CD4-positive, CD25-positive, alpha-beta regulatory T cell (primary cell): ENCODE data around the gene CACNB2. TPM values are rescaled to one million over a fixed set of nuclear protein-coding genes. Genes with fewer than 3 reads are reported as not detected.
A peak's percentile ranks its signal among the peaks of the same experiment; 100 is the strongest.

ENCODE experiments used
- ATAC-seq, 2 donors: fragments of 150-1000 bp; cut with Tn5 transposase; one replicate each; pipeline ENCODE4 v1.10.0; 2021; ENCODE audit warnings: low read depth in 2 of 2, moderate number of reproducible peaks in 2 of 2, moderate library complexity in 1 of 2
- DNase-seq, 3 donors: peaks; one replicate each; pipeline versions ENCODE4 v3.0.0 to v3.0.0-alpha.2; 2012 to 2022; ENCODE audit warnings: mixed read lengths in 1 of 3
- H3K27ac ChIP-seq: one replicate; pipeline ENCODE4 v1.7.0; 2013; ENCODE audit warnings: mild to moderate bottlenecking, low read length; ENCODE audit not compliant: insufficient read depth, poor library complexity, severe bottlenecking
- H3K27me3 ChIP-seq: one replicate; pipeline ENCODE4 v1.7.0; 2013; ENCODE audit warnings: low read length; ENCODE audit not compliant: control insufficient read depth, insufficient read depth
- H3K36me3 ChIP-seq: one replicate; pipeline ENCODE4 v1.7.0; 2013; ENCODE audit warnings: mild to moderate bottlenecking, low read length, moderate library complexity; ENCODE audit not compliant: control insufficient read depth, insufficient read depth
- H3K4me1 ChIP-seq: 2 replicates; pipeline ENCODE4 v1.7.0; 2013; ENCODE audit warnings: mild to moderate bottlenecking, low read length; ENCODE audit not compliant: insufficient read depth, control insufficient read depth, poor library complexity, severe bottlenecking
- H3K4me3 ChIP-seq: one replicate; pipeline ENCODE4 v1.7.0; 2013; ENCODE audit warnings: low read depth, mild to moderate bottlenecking, low read length, moderate library complexity
- H3K9me3 ChIP-seq, 2 experiments: 1 replicate in 1 of 2; 2 replicates in 1 of 2; pipeline ENCODE4 v1.7.0; 2013; ENCODE audit warnings: low read length in 2 of 2, mild to moderate bottlenecking in 1 of 2, moderate library complexity in 1 of 2; ENCODE audit not compliant: control insufficient read depth in 2 of 2
- H3K27ac Mint-ChIP-seq, 3 donors: one replicate each; pipeline ENCODE4 v1.8.0; 2020 to 2022; ENCODE audit warnings: mild to moderate bottlenecking in 3 of 3, mixed read lengths in 3 of 3, moderate library complexity in 2 of 3
- H3K27me3 Mint-ChIP-seq: one replicate; pipeline ENCODE4 v1.8.0; 2022; ENCODE audit warnings: mild to moderate bottlenecking, mixed read lengths
- H3K36me3 Mint-ChIP-seq: one replicate; pipeline ENCODE4 v1.8.0; 2020; ENCODE audit warnings: mixed read lengths
- H3K4me1 Mint-ChIP-seq, 4 donors: one replicate each; pipeline ENCODE4 v1.8.0; 2020 to 2022; ENCODE audit warnings: mixed read lengths in 4 of 4, mild to moderate bottlenecking in 1 of 4
- H3K4me3 Mint-ChIP-seq, 4 donors: one replicate each; pipeline ENCODE4 v1.8.0; 2020 to 2022; ENCODE audit warnings: mild to moderate bottlenecking in 4 of 4, mixed read lengths in 4 of 4, moderate library complexity in 3 of 4
- H3K9me3 Mint-ChIP-seq, 7 donors: one replicate each; pipeline ENCODE4 v1.8.0; 2020 to 2022; ENCODE audit warnings: mixed read lengths in 7 of 7, mild to moderate bottlenecking in 3 of 7, moderate library complexity in 2 of 7
- polyA plus RNA-seq, 4 donors: library from polyadenylated mRNA; unstranded; fragments of 300-500 nt; fragmentation: Illumina TruSeq; gene quantifications; one replicate each; pipeline ENCODE4 v1.2.3, GENCODE V29; 2021
- total RNA-seq: library from RNA; stranded (reverse); gene quantifications from one replicate; pipeline ENCODE4 v1.2.3, GENCODE V29; 2022

Gene CACNB2
- total and polyA plus RNA-seq, 5 donors from 2014 or later = 0.39 to 0.80 (median 0.49) TPM

DNA sequence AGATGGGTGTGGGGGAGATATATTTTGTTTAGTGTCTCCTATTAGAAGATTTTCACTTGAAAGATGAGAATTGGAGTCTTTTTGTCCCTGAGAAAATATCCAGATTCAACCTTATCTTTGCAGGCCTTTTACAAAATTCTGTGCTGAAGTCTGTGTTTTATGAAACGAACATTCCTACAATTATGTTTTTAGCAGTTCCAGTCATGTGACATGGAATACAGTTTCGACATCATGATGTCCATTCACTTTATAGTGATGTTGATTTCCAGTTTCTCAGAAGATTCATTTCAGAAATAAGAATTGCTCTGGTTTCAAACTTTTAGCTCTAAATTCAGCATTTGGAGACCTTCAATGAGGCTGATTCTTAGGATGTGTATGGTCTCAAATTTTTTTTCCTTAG is 54.4 kb downstream of the CACNB2 start:
- no peak overlapping the region for H3K27ac ChIP-seq
- H3K4me1 ChIP-seq = no peaks in the 10 kb centered on the region
- H3K27ac Mint-ChIP-seq = no peak overlapping the region
- ATAC-seq = no peak
- no peak for DNase-seq
- peaks cover 0 to 2% (median 0%) of the 10 kb centered on the region in 7 donors for H3K9me3 Mint-ChIP-seq
- H3K36me3 ChIP-seq = no peaks in the 10 kb centered on the region
- H3K36me3 Mint-ChIP-seq = no peaks in the 10 kb centered on the region
- no peaks in the 10 kb centered on the region for H3K27me3 ChIP-seq
- H3K4me3 ChIP-seq = no peak overlapping the region
- peaks cover 11% of the 10 kb centered on the region for H3K27me3 Mint-ChIP-seq
- H3K9me3 ChIP-seq = no peaks in the 10 kb centered on the region
- no peak overlapping the region for H3K4me3 Mint-ChIP-seq
- H3K4me1 Mint-ChIP-seq = no peaks in the 10 kb centered on the region

- H3K4me3 ChIP-seq = no peak overlapping the region
- ATAC-seq = no peak
- no peaks in the 10 kb centered on the region for H3K4me1 ChIP-seq
- H3K27ac ChIP-seq = no peak overlapping the region
- peaks cover 0 to 2% (median 0%) of the 10 kb centered on the region in 7 donors for H3K9me3 Mint-ChIP-seq
- no peak overlapping the region for H3K4me3 Mint-ChIP-seq
- no peaks in the 10 kb centered on the region for H3K4me1 Mint-ChIP-seq
- no peaks in the 10 kb centered on the region for H3K36me3 Mint-ChIP-seq
- H3K27me3 ChIP-seq = no peaks in the 10 kb centered on the region
- no peak for DNase-seq
- peaks cover 9% of the 10 kb centered on the region for H3K27me3 Mint-ChIP-seq
- no peaks in the 10 kb centered on the region for H3K36me3 ChIP-seq
- no peak overlapping the region for H3K27ac Mint-ChIP-seq
- no peaks in the 10 kb centered on the region for H3K9me3 ChIP-seq
Measured at GRCh38 chr10:18195060-18195799, 55.0 kb downstream of the CACNB2 start.

- Mint-ChIP-seq H3K27me3 (peaks cover 4% of the 10 kb centered on the region), H3K4me1 (no peaks in the 10 kb centered on the region), H3K9me3 (peaks cover 0 to 2% (median 0%) of the 10 kb centered on the region in 7 donors), H3K36me3 (no peaks in the 10 kb centered on the region), H3K27ac (no peak overlapping the region), H3K4me3 (no peak overlapping the region)
- DNase-seq (no peak), ATAC-seq (no peak)
- Histone ChIP-seq H3K4me3 (no peak overlapping the region), H3K4me1 (no peaks in the 10 kb centered on the region), H3K9me3 (no peaks in the 10 kb centered on the region), H3K36me3 (no peaks in the 10 kb centered on the region), H3K27me3 (no peaks in the 10 kb centered on the region), H3K27ac (no peak overlapping the region)
Measured at GRCh38 chr10:18196806-18197550, 56.8 kb downstream of the CACNB2 start.

DNA sequence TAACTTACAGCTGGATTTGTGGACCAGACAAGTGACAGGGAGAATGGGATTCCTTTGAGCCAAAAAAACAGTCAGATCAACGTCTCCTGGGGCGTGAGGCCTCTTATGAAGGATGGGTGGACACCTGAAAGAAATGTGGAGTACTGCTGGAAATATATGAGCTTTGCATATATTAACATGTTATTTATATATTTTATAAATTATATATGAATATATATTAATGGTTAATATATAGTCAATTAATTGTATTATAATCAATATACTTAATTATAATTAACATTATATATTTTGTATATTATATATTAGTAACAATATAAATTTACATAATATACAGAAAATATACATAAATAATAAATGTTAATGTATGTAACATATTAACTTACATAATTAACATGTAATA is 57.5 kb downstream of the CACNB2 start:
- Histone ChIP-seq H3K36me3 (no peaks in the 10 kb centered on the region), H3K27ac (no peak overlapping the region), H3K4me1 (no peaks in the 10 kb centered on the region), H3K9me3 (no peaks in the 10 kb centered on the region), H3K27me3 (no peaks in the 10 kb centered on the region), H3K4me3 (no peak overlapping the region)
- H3K36me3 Mint-ChIP-seq = no peaks in the 10 kb centered on the region
- no peak overlapping the region for H3K27ac Mint-ChIP-seq
- H3K27me3 Mint-ChIP-seq = peaks cover 4% of the 10 kb centered on the region
- H3K4me1 Mint-ChIP-seq = no peaks in the 10 kb centered on the region
- H3K4me3 Mint-ChIP-seq = no peak overlapping the region
- H3K9me3 Mint-ChIP-seq = peaks cover 0 to 2% (median 0%) of the 10 kb centered on the region in 7 donors
- ATAC-seq (no peak), DNase-seq (no peak)

- Histone ChIP-seq H3K4me3 (no peak overlapping the region), H3K9me3 (no peaks in the 10 kb centered on the region), H3K36me3 (no peaks in the 10 kb centered on the region), H3K27me3 (no peaks in the 10 kb centered on the region), H3K4me1 (peaks cover 3% of the 10 kb centered on the region), H3K27ac (no peak overlapping the region)
- Mint-ChIP-seq H3K36me3 (no peaks in the 10 kb centered on the region), H3K4me3 (no peak overlapping the region), H3K4me1 (peaks cover 5 to 23% (median 10%) of the 10 kb centered on the region in 4 donors), H3K27me3 (peaks cover 4% of the 10 kb centered on the region), H3K9me3 (peaks cover 0 to 2% (median 0%) of the 10 kb centered on the region in 7 donors), H3K27ac (no peak overlapping the region)
- no peak for DNase-seq
- ATAC-seq = no peak
Measured at GRCh38 chr10:18201877-18202276, 61.7 kb downstream of the CACNB2 start.

DNA sequence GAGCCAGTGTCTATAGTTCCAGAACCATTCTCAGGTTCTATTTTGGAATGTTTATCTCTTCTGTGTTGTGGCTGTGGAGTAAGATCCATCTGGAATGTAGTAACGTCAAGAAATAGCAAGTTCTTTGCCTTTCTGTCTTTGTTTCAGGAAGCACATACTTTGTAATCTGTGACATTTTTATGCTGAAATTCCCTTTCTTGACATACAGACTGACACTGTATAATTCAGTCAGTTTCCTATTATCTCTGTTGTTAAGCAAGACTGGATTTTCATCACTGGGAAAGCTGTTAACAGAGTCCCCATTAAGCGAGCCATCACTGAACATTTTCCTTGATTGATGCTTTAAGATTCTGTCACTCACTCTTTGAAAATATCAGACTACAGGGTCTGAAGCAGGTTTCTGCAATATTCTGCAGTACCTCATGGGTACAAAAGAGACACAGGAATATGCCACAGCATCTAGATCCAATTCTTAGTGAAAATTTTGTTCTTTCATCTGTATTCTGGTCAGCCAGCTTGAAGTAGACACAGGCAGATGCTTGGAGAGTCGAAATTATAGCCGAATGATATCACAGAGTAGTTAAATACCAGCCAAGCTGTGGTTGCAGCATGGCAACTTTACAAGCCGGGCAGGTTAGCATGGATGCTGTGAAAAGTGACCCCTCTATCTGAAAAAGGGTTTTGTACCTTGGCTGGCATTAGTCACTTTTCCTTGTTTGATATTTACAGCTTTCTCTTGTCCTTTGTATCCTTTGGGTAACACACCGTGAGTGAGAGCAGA is 62.6 kb downstream of the CACNB2 start:
- no peaks in the 10 kb centered on the region for H3K36me3 ChIP-seq
- no peak overlapping the region for H3K4me3 Mint-ChIP-seq
- H3K4me1 ChIP-seq = peaks cover 3% of the 10 kb centered on the region
- H3K36me3 Mint-ChIP-seq = no peaks in the 10 kb centered on the region
- H3K27me3 ChIP-seq = no peaks in the 10 kb centered on the region
- H3K4me1 Mint-ChIP-seq = peaks cover 5 to 23% (median 10%) of the 10 kb centered on the region in 4 donors
- peak overlapping the region in 1 of 3 donors; percentile 1 for H3K27ac Mint-ChIP-seq
- H3K9me3 ChIP-seq = no peaks in the 10 kb centered on the region
- DNase-seq (no peak), ATAC-seq (no peak)
- H3K27me3 Mint-ChIP-seq = peaks cover 4% of the 10 kb centered on the region
- no peak overlapping the region for H3K4me3 ChIP-seq
- peaks cover 0 to 2% (median 0%) of the 10 kb centered on the region in 7 donors for H3K9me3 Mint-ChIP-seq
- H3K27ac ChIP-seq = no peak overlapping the region

DNA sequence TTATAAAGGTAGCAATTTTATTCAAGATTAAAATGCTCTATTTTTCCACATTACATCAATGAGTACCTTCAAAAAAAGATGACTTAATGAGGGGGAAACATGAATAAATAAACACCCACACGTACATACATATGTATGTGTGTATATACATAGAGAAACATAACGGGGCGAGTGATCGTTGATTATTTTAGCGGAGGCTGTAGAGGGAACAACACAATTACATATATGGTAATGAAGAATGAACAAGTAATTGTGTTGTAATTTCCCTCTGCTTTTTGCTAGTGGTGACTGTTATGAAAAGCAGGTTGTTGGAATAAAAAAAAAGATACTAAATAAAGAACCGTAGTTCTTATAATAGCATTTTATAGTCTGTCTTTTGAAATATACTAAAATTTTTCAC is 63.2 kb downstream of the CACNB2 start:
- peak overlapping the region; percentile 37 for H3K4me3 ChIP-seq
- H3K27me3 ChIP-seq = no peaks in the 10 kb centered on the region
- Mint-ChIP-seq H3K9me3 (peaks cover 0 to 2% (median 0%) of the 10 kb centered on the region in 7 donors), H3K27me3 (peaks cover 4% of the 10 kb centered on the region), H3K4me1 (peaks cover 5 to 23% (median 10%) of the 10 kb centered on the region in 4 donors), H3K36me3 (no peaks in the 10 kb centered on the region), H3K4me3 (no peak overlapping the region), H3K27ac (peak overlapping the region in 1 of 3 donors; percentile 1)
- DNase-seq (no peak), ATAC-seq (no peak)
- H3K36me3 ChIP-seq = no peaks in the 10 kb centered on the region
- H3K9me3 ChIP-seq = no peaks in the 10 kb centered on the region
- H3K4me1 ChIP-seq = peaks cover 3% of the 10 kb centered on the region
- peak overlapping the region; percentile 61 for H3K27ac ChIP-seq
